PC-3 (cell line): ENCODE measurements around the gene CACUL1. TPM values are rescaled to one million over a fixed set of nuclear protein-coding genes. Genes with fewer than 3 reads are reported as not detected.
A peak's percentile ranks its signal among the peaks of the same experiment; 100 is the strongest.

Experiments
- ATAC-seq: fragments of 200-7000 bp; cut with Tn5 transposase; 2 replicates; pipeline ENCODE4 v1.9.1; 2020; ENCODE audit warnings: mild to moderate bottlenecking, moderate library complexity
- BruUV-seq: library from RNA; stranded (reverse); fragments of 400-500 nt; replicated peaks from 2 replicates; lab custom pipeline; 2021; lab: Mats Ljungman, UMichigan
- CTCF ChIA-PET: fragments of 300-600 bp; sonication (Branson Sonifier 250); formaldehyde crosslinking; loops from one replicate; lab custom pipeline; 2022; ENCODE audit warnings: antibody characterized with exemption; lab: Charles Lee
- POLR2A ChIA-PET: fragments of 300-600 bp; sonication (Branson Sonifier 250); formaldehyde crosslinking; loops from one replicate; lab custom pipeline; 2022; ENCODE audit warnings: antibody characterized with exemption; ENCODE audit not compliant: unreplicated experiment; lab: Charles Lee
- DNase-seq: peaks from one replicate; pipeline ENCODE4 v3.0.0-alpha.2; 2015
- H2AFZ ChIP-seq: fragments of 300-600 bp; sonication (generic); 2 replicates; pipeline ENCODE4 v1.6.0; 2016; ENCODE audit warnings: antibody characterized with exemption, low read length
- H3F3A ChIP-seq: fragments of 300-600 bp; sonication (generic); one replicate; pipeline ENCODE4 v1.6.0; 2017; ENCODE audit warnings: antibody characterized with exemption, low read length, control low read depth, mild to moderate bottlenecking; ENCODE audit not compliant: unreplicated experiment
- H3K27ac ChIP-seq: fragments of 300-600 bp; sonication (generic); 2 replicates; pipeline ENCODE4 v1.5.1; 2016; ENCODE audit warnings: mild to moderate bottlenecking, low read length
- H3K27me3 ChIP-seq: fragments of 300-600 bp; sonication (generic); 2 replicates; pipeline ENCODE4 v1.6.1; 2016; ENCODE audit warnings: low read length, mixed read lengths
- H3K36me3 ChIP-seq: fragments of 300-600 bp; sonication (generic); 2 replicates; pipeline ENCODE4 v1.6.1; 2016; ENCODE audit warnings: low read depth, mixed run types, low read length, mixed read lengths
- H3K4me1 ChIP-seq: fragments of 300-600 bp; sonication (generic); 2 replicates; pipeline ENCODE4 v1.5.1; 2016; ENCODE audit warnings: low read length; ENCODE audit not compliant: insufficient read depth
- H3K4me2 ChIP-seq: fragments of 300-600 bp; sonication (generic); 2 replicates; pipeline ENCODE4 v1.6.0; 2016; ENCODE audit warnings: low read length
- H3K4me3 ChIP-seq: fragments of 300-600 bp; sonication (generic); 2 replicates; pipeline ENCODE4 v1.5.1; 2016; ENCODE audit warnings: mild to moderate bottlenecking, low read length, mixed read lengths
- H3K79me2 ChIP-seq: fragments of 300-600 bp; sonication (generic); 2 replicates; pipeline ENCODE4 v1.6.1; 2017; ENCODE audit warnings: low read length, mixed read lengths
- H3K9ac ChIP-seq: fragments of 300-600 bp; sonication (generic); 2 replicates; pipeline ENCODE4 v1.6.0; 2016; ENCODE audit warnings: mild to moderate bottlenecking, low read length
- H3K9me2 ChIP-seq: fragments of 300-600 bp; sonication (generic); replicated peaks from 2 replicates; pipeline ENCODE4 v1.6.1; 2016; ENCODE audit warnings: mixed run types, low read length, mixed read lengths
- H3K9me3 ChIP-seq: fragments of 300-600 bp; sonication (generic); 2 replicates; pipeline ENCODE4 v1.6.1; 2016; ENCODE audit warnings: low read length, mixed read lengths
- H4K20me1 ChIP-seq: fragments of 300-600 bp; sonication (generic); 2 replicates; pipeline ENCODE4 v1.6.1; 2016; ENCODE audit warnings: low read length, mixed read lengths
- EZH2 ChIP-seq: fragments of 300-600 bp; sonication (generic); IDR thresholded peaks from one replicate; pipeline ENCODE4 v1.6.1; 2017; ENCODE audit warnings: antibody characterized with exemption, mild to moderate bottlenecking, low read length; ENCODE audit not compliant: unreplicated experiment
- EZH2phosphoT487 ChIP-seq: fragments of 300-600 bp; sonication (generic); IDR thresholded peaks from 2 replicates; pipeline ENCODE4 v1.6.1; 2018; ENCODE audit warnings: mild to moderate bottlenecking, antibody characterized with exemption, low read length, borderline replicate concordance
- intact Hi-C: fragments of 100-400 bp; cut with micrococcal nuclease; formaldehyde crosslinking; loops from 2 replicates; pipeline ENCODE4 v1.9.0; 2023
- total RNA-seq: library from RNA; depleted of rRNA; stranded (reverse); fragments of >200 nt; gene quantifications from 2 replicates; pipeline ENCODE4 v1.2.3, GENCODE V29; 2014
- TF ChIP-seq, protein P1 (sequence below): fragments of 300-600 bp; sonication (generic); conservative IDR thresholded peaks from 2 replicates; pipeline ENCODE4 v1.5.1; 2017; ENCODE audit warnings: antibody characterized with exemption, low read depth, mild to moderate bottlenecking, low read length

The CACUL1 gene
- total RNA-seq, 1 experiment from 2014 or later: 27.6 TPM

DNA sequence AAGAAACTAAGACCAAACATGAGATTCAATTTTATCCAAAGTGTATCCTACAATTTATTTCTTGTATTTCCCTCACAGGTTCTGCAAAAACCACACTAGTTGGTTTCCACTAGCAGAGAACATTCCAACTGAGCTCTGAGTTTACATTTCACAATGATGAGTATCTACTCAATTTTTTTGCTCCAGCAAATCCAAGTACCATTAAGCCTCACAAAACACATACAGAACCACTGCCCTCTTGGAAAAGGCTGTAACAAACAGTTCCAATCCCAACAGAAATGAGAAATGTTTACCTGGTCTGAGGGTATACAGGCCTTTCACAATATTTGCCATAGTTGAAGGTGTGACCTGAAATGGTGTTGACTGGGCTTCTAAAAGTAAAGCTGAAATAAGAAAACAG is 59.9 kb downstream of the CACUL1 start:
- no peaks in the 10 kb centered on the region for H3K9me3 ChIP-seq
- H3K9me2 ChIP-seq: no peaks in the 10 kb centered on the region
- intact Hi-C loops: no loop called here
- TF ChIP-seq EZH2 (no peak), EZH2phosphoT487 (no peak)
- TF ChIP-seq, protein P1, sequence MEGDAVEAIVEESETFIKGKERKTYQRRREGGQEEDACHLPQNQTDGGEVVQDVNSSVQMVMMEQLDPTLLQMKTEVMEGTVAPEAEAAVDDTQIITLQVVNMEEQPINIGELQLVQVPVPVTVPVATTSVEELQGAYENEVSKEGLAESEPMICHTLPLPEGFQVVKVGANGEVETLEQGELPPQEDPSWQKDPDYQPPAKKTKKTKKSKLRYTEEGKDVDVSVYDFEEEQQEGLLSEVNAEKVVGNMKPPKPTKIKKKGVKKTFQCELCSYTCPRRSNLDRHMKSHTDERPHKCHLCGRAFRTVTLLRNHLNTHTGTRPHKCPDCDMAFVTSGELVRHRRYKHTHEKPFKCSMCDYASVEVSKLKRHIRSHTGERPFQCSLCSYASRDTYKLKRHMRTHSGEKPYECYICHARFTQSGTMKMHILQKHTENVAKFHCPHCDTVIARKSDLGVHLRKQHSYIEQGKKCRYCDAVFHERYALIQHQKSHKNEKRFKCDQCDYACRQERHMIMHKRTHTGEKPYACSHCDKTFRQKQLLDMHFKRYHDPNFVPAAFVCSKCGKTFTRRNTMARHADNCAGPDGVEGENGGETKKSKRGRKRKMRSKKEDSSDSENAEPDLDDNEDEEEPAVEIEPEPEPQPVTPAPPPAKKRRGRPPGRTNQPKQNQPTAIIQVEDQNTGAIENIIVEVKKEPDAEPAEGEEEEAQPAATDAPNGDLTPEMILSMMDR: no peak
- no peaks in the 10 kb centered on the region for H3F3A ChIP-seq
- H2AFZ ChIP-seq: no peak overlapping the region
- H3K4me1 ChIP-seq: peaks cover 6% of the 10 kb centered on the region; the same call in 1 of the 2 replicates
- no peaks in the 10 kb centered on the region for H3K36me3 ChIP-seq
- no TSS peak for BruUV-seq
- no peak overlapping the region for H3K9ac ChIP-seq
- no peak overlapping the region for H3K27ac ChIP-seq
- H3K4me3 ChIP-seq: no peak overlapping the region
- H3K27me3 ChIP-seq: no peaks in the 10 kb centered on the region
- DNase-seq (no peak), ATAC-seq (no peak)
- H3K4me2 ChIP-seq: no peak overlapping the region
- CTCF ChIA-PET: no interaction called here
- POLR2A ChIA-PET: no interaction called here
- no peaks in the 10 kb centered on the region for H4K20me1 ChIP-seq
- no peaks in the 10 kb centered on the region for H3K79me2 ChIP-seq

DNA sequence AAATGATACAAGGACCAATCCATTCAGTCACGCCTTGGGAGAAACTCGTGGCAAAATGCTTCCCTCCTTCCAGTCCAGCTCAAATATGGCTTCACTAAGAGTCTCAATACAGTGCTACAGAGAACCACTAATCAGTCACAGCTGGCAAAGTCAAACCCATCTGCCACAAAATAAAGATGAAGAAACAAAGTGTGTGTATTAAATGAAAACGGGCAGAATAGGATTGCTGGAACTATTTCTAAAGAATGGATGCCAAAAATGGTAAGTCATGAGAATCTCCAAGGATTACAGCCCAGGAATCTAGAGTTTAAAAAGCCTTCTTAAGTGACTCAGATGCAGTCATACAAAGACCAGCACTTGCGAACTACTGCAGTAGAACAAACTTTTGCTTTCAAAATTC is 61.9 kb downstream of the CACUL1 start:
- POLR2A ChIA-PET: no interaction called here
- peak; percentile 40 for ATAC-seq
- BruUV-seq: no TSS peak
- intact Hi-C loops: no loop called here
- no peak for TF ChIP-seq EZH2
- TF ChIP-seq EZH2phosphoT487: no peak
- TF ChIP-seq, protein P1: no peak
- H3K4me3 ChIP-seq: no peak overlapping the region
- no peaks in the 10 kb centered on the region for H3K9me3 ChIP-seq
- no peaks in the 10 kb centered on the region for H4K20me1 ChIP-seq
- no peaks in the 10 kb centered on the region for H3K9me2 ChIP-seq
- DNase-seq: peak; percentile 25
- no peak overlapping the region for H3K4me2 ChIP-seq
- no peaks in the 10 kb centered on the region for H3K36me3 ChIP-seq
- H2AFZ ChIP-seq: no peak overlapping the region
- no peaks in the 10 kb centered on the region for H3K27me3 ChIP-seq
- 0 out of 2 replicates have a peak, but pooled peaks cover 6% of the 10 kb centered on the region for H3K4me1 ChIP-seq
- H3K79me2 ChIP-seq: no peaks in the 10 kb centered on the region
- no peaks in the 10 kb centered on the region for H3F3A ChIP-seq
- no peak overlapping the region for H3K27ac ChIP-seq
- H3K9ac ChIP-seq: no peak overlapping the region
- CTCF ChIA-PET: no interaction called here

DNA sequence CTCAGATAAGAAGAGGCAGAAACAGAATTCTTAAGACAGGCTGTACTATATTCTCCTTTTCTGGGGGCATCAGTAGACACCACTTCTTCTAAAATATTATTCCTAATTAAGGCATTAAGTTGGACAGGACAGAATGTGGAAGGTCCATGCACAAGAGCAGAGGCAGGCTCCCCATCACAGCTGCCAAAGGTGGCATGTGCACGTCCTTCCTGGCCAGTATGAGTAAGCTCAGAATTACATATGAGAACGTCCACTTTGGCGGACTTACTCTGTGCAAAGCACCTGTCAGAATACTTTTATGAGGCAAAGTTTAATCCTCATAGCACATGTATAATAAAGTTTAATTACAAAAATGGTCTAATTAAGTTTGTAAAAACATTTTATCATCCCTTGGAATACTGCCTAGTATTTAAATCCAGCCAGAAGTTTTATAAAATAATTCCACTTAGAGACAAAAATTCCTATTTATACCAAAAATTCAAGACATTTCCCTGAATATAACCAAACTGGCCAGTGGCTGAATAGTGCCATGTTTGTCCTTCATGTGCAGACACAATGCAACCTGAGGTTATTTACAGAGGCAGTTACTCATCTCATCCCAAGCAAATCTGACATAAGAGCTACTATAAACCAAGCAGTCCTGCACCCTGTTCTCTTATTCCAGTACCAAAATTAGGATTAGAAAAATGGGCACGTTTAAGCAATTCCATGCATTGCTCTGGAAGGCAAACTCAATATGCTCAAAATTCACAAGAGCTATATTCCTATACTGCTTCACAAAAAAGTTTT is 65.5 kb downstream of the CACUL1 start:
- ATAC-seq (no peak), DNase-seq (no peak)
- H2AFZ ChIP-seq: no peak overlapping the region
- TF ChIP-seq, protein P1: no peak
- TF ChIP-seq EZH2phosphoT487: no peak
- no peak for TF ChIP-seq EZH2
- H3K4me2 ChIP-seq: no peak overlapping the region
- ChIA-PET CTCF (no interaction called here), POLR2A (no interaction called here)
- no peaks in the 10 kb centered on the region for H3K9me2 ChIP-seq
- H3K4me3 ChIP-seq: no peak overlapping the region
- intact Hi-C loops: no loop called here
- BruUV-seq: no TSS peak
- no peaks in the 10 kb centered on the region for H3K9me3 ChIP-seq
- no peaks in the 10 kb centered on the region for H3F3A ChIP-seq
- no peak overlapping the region for H3K27ac ChIP-seq
- H3K4me1 ChIP-seq: 0 out of 2 replicates have a peak, but pooled peaks cover 6% of the 10 kb centered on the region
- H3K36me3 ChIP-seq: no peaks in the 10 kb centered on the region
- H4K20me1 ChIP-seq: no peaks in the 10 kb centered on the region
- no peak overlapping the region for H3K9ac ChIP-seq
- no peaks in the 10 kb centered on the region for H3K79me2 ChIP-seq
- H3K27me3 ChIP-seq: no peaks in the 10 kb centered on the region
